ENCODE data around the gene SPAG4.

Gene SPAG4

GRCh38 chr20:35600993-35601973 lies 14.3 kb upstream of the SPAG4 start:
- TF ChIP-seq MAX (IDR thresholded peaks at IDR 0.05) (peak; percentile 83), YY1 (IDR thresholded peaks at IDR 0.05; ENCODE audit: low read depth) (no peak)

GRCh38 chr20:35601990-35602389 lies 13.6 kb upstream of the SPAG4 start:
- TF ChIP-seq RAD21 (IDR thresholded peaks at IDR 0.05; ENCODE audit: low read depth) (no peak), USF1 (IDR thresholded peaks at IDR 0.05) (no peak), TAF1 (IDR thresholded peaks at IDR 0.05; ENCODE audit: low read depth) (no peak), REST (IDR thresholded peaks at IDR 0.05; ENCODE audit: low read depth) (no peak), CEBPB (IDR thresholded peaks at IDR 0.05) (no peak), EP300 (IDR thresholded peaks at IDR 0.05; ENCODE audit: borderline replicate concordance) (no peak), MAX (IDR thresholded peaks at IDR 0.05) (no peak), FOXM1 (IDR thresholded peaks at IDR 0.05; ENCODE audit: borderline replicate concordance, low read depth) (no peak), CREB1 (IDR thresholded peaks at IDR 0.05; ENCODE audit: low read depth) (no peak), NFIC (IDR thresholded peaks at IDR 0.05) (no peak), EGR1 (IDR thresholded peaks at IDR 0.05) (no peak), ZBTB7A (IDR thresholded peaks at IDR 0.05; ENCODE audit: low read depth) (no peak), TEAD4 (IDR thresholded peaks at IDR 0.05) (no peak), TCF12 (IDR thresholded peaks at IDR 0.05; ENCODE audit: low read depth) (no peak), YY1 (IDR thresholded peaks at IDR 0.05; ENCODE audit: low read depth) (no peak)

- TF ChIP-seq USF1 (IDR thresholded peaks at IDR 0.05): no peak
- TF ChIP-seq TAF1 (IDR thresholded peaks at IDR 0.05; ENCODE audit: low read depth): no peak
- TF ChIP-seq EGR1 (IDR thresholded peaks at IDR 0.05): no peak
- TF ChIP-seq CREB1 (IDR thresholded peaks at IDR 0.05; ENCODE audit: low read depth): no peak
- no peak for TF ChIP-seq EP300 (IDR thresholded peaks at IDR 0.05; ENCODE audit: borderline replicate concordance)
- no peak for TF ChIP-seq CEBPB (IDR thresholded peaks at IDR 0.05)
These were observed 12.7 kb upstream of the SPAG4 start for GRCh38 chr20:35602851-35603495.

- TF ChIP-seq EP300 (IDR thresholded peaks at IDR 0.05; ENCODE audit: borderline replicate concordance) (no peak), MAX (IDR thresholded peaks at IDR 0.05) (no peak), TEAD4 (IDR thresholded peaks at IDR 0.05) (no peak), YY1 (IDR thresholded peaks at IDR 0.05; ENCODE audit: low read depth) (no peak), FOXM1 (IDR thresholded peaks at IDR 0.05; ENCODE audit: borderline replicate concordance, low read depth) (no peak), TAF1 (IDR thresholded peaks at IDR 0.05; ENCODE audit: low read depth) (no peak), TCF12 (IDR thresholded peaks at IDR 0.05; ENCODE audit: low read depth) (no peak), CEBPB (IDR thresholded peaks at IDR 0.05) (no peak), RAD21 (IDR thresholded peaks at IDR 0.05; ENCODE audit: low read depth) (no peak), EGR1 (IDR thresholded peaks at IDR 0.05) (no peak), ZBTB7A (IDR thresholded peaks at IDR 0.05; ENCODE audit: low read depth) (no peak)
These were observed 11.8 kb upstream of the SPAG4 start for GRCh38 chr20:35603695-35604448.

- TF ChIP-seq REST (IDR thresholded peaks at IDR 0.05; ENCODE audit: low read depth) (no peak), RAD21 (IDR thresholded peaks at IDR 0.05; ENCODE audit: low read depth) (peak; percentile 53)
These were observed 11.2 kb upstream of the SPAG4 start for GRCh38 chr20:35604449-35604747.

All from Ishikawa (cell line).